Measurements from ENCODE around the gene ZBTB49.
"Not testable (repeated sequence)": the region's sequence is repeated elsewhere in the genome, so short reads cannot be mapped to it uniquely, and the experiment has no call there.

Gene ZBTB49

GRCh38 chr4:4344915-4345527 lies 55.0 kb downstream of the ZBTB49 start:
- Histone ChIP-seq H3K9me3 (ENCODE audit: severe bottlenecking) (no peaks in the 10 kb centered on the region), H3K36me3 (no peaks in the 10 kb centered on the region), H3K27me3 (ENCODE audit: insufficient read depth, low read depth, severe bottlenecking) (no peaks in the 10 kb centered on the region), H3K27ac (no peak overlapping the region), H3K4me3 (ENCODE audit: low read depth, low read length) (no peak overlapping the region)
- no peak for DNase-seq
- no peak for TF ChIP-seq CTCF (IDR thresholded peaks at IDR 0.05; ENCODE audit: low read depth, low read length)

GRCh38 chr4:4347585-4347984 lies 57.5 kb downstream of the ZBTB49 start:
- no peak for DNase-seq

GRCh38 chr4:4348585-4348984 lies 58.5 kb downstream of the ZBTB49 start:
- H3K4me3 ChIP-seq (ENCODE audit: low read depth, low read length); H3K27me3 ChIP-seq (ENCODE audit: insufficient read depth, low read depth, severe bottlenecking); DNase-seq; H3K9me3 ChIP-seq (ENCODE audit: severe bottlenecking); H3K36me3 ChIP-seq; H3K27ac ChIP-seq: not testable (repeated sequence)

More at GRCh38 chr4:4347585-4347984, 57.5 kb downstream of the ZBTB49 start:
- Histone ChIP-seq H3K4me3 (ENCODE audit: low read depth, low read length) (no peak overlapping the region), H3K9me3 (ENCODE audit: severe bottlenecking) (no peaks in the 10 kb centered on the region), H3K36me3 (no peaks in the 10 kb centered on the region), H3K27ac (no peak overlapping the region), H3K27me3 (ENCODE audit: insufficient read depth, low read depth, severe bottlenecking) (no peaks in the 10 kb centered on the region)
- no peak for TF ChIP-seq CTCF (IDR thresholded peaks at IDR 0.05; ENCODE audit: low read depth, low read length)

GRCh38 chr4:4349867-4350266 lies 59.8 kb downstream of the ZBTB49 start:
- Histone ChIP-seq H3K9me3 (ENCODE audit: severe bottlenecking) (no peaks in the 10 kb centered on the region), H3K27me3 (ENCODE audit: insufficient read depth, low read depth, severe bottlenecking) (no peaks in the 10 kb centered on the region), H3K36me3 (no peaks in the 10 kb centered on the region), H3K27ac (no peak overlapping the region), H3K4me3 (ENCODE audit: low read depth, low read length) (no peak overlapping the region)
- no peak for DNase-seq
- TF ChIP-seq CTCF (IDR thresholded peaks at IDR 0.05; ENCODE audit: low read depth, low read length) = no peak

- TF ChIP-seq CTCF (IDR thresholded peaks at IDR 0.05; ENCODE audit: low read depth, low read length) = no peak
- Histone ChIP-seq H3K36me3 (no peaks in the 10 kb centered on the region), H3K27ac (no peak overlapping the region), H3K9me3 (ENCODE audit: severe bottlenecking) (no peaks in the 10 kb centered on the region), H3K4me3 (ENCODE audit: low read depth, low read length) (no peak overlapping the region), H3K27me3 (ENCODE audit: insufficient read depth, low read depth, severe bottlenecking) (no peaks in the 10 kb centered on the region)
- no peak for DNase-seq
These were observed 60.9 kb downstream of the ZBTB49 start for GRCh38 chr4:4350909-4351308.

- no peaks in the 10 kb centered on the region for H3K9me3 ChIP-seq (ENCODE audit: severe bottlenecking)
These were observed 65.3 kb downstream of the ZBTB49 start for GRCh38 chr4:4355302-4355701.

More at GRCh38 chr4:4355302-4355701, 65.3 kb downstream of the ZBTB49 start:
- Histone ChIP-seq H3K36me3 (no peaks in the 10 kb centered on the region), H3K27me3 (ENCODE audit: insufficient read depth, low read depth, severe bottlenecking) (no peaks in the 10 kb centered on the region), H3K27ac (no peak overlapping the region), H3K4me3 (ENCODE audit: low read depth, low read length) (no peak overlapping the region)
- TF ChIP-seq CTCF (IDR thresholded peaks at IDR 0.05; ENCODE audit: low read depth, low read length) = no peak
- no peak for DNase-seq
